Activated CD4-positive, CD25-positive, alpha-beta regulatory T cell treated with anti-CD3 and anti-CD28 coated beads, Interleukin-2, amount 50 U/mL, for 72 hours (primary cell): ENCODE measurements around the gene CCNH.

Source experiments
- DNase-seq: peaks from one replicate; pipeline ENCODE4 v3.0.0; 2021

Gene CCNH

DNA sequence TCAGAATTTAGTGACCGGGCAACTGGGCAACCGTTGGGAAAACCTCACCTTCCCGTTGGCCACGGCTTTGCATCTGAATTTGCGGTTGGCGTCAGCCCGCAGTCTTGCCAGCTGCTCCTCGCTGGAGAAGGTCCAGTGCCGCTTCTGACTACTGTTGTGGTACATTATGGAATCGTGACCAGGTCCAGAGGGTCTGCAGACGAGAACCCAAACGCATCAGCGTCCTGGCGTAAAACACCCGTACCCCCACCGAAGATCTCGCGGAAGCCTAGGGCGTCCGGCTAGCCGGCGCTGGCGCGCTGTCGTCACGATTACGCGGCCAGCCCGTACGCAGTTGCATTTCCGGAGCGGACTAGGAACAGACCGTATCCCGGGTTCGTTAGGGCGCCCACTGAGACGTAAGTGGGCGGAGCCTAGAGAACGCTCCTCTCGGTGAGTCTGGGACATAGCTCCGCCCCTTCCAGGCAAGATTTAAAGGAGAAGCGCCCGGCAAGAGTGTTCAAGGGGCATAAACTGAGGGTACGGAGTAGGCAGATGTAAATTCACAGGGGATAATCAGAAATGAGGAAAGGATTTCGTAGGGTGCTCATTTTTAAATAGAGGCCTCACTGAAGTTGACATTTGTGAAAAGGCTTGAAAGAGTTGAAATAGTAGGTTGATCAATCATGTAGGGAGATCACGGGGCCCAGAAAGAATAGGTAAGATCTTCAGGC, at the start of gene CCNH:
CCNH (minus strand) TSS at position 301 of the 713 bp plus-strand sequence; CDS start at position 165, 136 bp downstream.
- peak; percentile 91 for DNase-seq

DNA sequence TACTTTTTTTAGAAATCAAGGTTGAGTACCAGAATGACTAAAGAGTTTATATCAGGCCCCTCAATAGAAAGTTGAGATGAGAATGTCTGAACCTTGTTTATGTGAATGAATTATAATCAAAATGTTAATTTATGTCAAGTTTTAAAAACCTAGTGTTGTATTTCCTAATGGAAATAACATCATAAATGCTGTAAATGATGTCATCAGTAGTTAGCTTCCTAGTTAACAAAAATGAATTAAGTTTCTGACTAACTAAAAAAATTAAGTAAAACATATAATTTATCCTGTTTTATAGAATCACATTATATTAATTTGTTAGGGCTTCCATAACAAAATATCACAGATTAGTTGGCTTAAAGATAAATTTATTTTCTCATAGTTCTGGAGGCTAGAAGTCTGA, 45.0 kb upstream of the CCNH start:
- DNase-seq, result no peak

DNA sequence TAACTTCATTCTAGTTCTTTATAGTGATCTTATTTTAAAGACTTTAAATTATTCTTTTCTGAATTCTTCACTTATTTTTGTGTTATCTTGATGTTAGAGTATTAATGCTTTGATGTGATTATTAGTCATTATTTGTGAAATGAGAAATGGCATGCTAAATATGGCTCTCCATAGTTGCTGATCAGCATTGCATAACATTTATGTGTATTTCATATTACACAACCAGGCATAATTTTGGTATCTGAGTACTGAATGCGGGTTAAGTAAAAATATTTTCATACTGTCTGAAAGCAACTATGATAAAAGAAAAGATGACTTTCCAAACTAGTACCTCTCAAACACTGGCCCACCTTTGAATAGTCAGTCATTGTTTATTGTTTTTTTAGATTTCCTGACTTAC, 41.1 kb upstream of the CCNH start:
- no peak for DNase-seq

DNA sequence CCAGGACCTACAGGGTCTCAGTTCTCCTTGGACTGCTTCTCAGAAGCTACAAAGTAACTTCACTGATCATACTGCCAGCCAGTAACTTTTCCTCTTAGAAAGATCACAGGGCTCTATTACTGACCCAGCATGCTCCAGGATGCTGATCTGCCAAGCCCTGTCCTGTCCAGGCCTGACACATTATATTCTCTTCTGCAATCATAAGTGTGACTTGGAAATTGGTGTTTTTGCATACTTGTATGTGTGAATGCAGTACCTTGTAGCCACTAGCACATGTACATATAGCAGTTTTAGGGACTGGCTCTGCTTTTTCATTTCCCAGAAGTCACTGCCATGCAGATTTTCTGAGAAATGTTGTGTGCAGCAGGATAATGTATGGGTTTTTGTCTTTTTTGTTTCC, 40.1 kb upstream of the CCNH start:
- DNase-seq, result no peak

DNA sequence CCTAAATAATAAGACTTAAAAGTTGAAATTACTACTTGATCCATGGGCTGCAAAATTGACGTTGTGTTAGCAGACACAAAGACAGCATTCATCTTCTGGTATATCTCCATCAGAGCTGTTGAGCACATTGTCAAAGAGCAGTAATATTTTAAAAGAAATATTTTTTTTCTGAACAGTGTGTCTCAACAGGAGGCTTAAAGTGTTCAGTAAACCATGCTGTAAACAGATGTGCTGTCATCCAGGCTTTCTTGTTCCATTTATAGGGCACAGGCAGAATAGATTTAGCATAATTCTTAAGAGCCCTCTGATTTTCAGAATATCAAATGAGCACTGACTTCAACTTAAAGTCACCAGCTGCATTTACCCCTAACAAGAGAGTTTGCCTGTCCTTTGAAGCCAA, 29.7 kb upstream of the CCNH start:
- DNase-seq, result no peak

DNA sequence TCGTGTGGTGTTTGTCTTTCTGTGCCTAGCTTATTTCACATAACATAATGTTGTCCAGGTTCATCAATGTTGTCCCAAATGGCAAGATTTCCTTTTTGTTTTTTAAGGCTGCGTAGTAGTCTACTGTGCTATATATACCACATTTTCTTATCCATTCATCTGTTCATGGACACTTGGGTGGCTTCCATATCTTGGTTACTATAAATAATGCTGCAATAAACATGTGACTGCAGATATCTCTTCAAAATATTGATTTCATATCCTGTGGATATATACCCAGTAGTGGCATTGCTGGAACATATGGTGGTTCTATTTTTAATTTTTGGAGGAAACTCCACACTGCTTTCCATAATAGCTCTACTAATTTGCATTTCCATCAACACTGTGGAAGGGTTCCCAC, 25.5 kb upstream of the CCNH start:
- DNase-seq, result no peak

DNA sequence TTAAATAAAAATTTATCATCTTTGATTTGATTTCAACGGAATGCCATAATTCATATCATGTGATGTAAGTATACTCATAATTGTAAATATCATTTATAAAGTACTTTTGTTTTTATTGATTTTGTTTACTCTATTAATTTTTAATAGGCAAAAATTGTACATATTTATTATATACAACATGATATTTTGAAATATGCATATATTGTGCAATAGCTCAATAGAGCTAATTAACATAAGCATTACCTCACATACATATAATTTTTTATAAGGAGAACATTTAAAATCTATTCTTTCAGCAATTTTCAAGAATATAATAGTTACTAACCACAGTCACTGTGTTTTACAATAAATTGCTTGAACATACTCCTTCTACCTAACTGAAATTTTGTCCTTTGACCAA, 25.0 kb upstream of the CCNH start:
- DNase-seq, result no peak

DNA sequence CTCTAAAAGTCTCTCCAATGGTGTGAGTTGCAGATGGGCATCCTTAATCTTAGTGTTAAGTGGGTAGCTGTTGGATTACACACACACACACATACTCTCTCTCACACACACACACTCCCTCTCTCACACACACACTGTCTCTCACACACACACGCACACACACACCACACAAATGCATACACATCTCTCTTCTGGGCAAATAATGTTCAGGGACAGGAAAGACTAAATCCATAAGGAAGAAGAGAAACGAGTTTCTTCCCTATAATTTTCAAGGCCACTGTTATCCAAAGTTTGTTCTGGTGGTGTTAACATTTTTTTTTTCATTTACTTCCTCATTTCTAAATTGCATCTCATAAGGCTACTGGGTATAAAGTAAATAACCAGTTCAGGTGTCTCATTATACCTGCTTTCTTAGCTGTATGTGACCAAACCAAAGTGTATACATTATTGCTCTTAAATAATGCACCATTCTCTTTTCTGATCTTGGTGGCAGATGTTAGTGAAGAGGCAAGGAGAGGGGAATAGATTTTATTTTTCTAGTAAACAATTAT, 22.5 kb upstream of the CCNH start:
- DNase-seq, result no peak

DNA sequence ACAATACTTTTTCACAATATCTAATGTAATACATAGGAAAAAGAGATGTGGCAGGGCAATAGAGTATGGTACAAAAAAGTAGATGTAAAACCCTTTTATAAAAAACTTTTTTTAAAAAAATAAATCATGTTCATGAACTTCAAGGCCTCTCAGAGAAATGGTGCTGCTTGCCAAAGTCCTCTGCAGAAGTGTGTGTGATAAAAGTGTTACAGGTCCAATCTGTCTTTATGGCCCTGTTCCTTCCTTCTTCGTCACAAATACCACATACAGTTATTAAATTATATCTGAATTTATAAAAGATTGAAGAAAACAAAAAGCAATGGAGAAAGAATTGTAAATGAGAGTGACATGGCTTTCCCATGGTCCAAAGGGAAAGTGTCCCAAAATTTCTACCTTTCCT, 21.7 kb upstream of the CCNH start:
- no peak for DNase-seq

DNA sequence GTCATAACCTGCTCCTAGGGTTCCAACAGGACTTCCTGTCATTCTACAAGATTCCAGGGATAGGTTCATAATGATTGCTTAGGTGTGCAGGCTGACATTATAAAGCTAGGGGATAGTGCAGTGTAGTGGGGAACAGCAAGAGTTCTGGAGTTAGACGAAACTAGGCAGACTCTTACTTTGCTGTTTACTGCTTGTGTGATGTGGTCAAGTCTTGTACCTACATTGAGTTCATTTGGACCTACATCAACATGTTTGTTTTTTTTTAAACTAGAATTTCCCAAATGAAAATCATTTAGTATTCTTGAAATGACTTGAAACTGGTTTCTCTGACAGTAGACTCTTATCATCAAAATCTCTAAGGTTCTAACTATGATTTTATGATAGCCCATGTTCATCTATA, 21.2 kb upstream of the CCNH start:
- DNase-seq, result no peak

DNA sequence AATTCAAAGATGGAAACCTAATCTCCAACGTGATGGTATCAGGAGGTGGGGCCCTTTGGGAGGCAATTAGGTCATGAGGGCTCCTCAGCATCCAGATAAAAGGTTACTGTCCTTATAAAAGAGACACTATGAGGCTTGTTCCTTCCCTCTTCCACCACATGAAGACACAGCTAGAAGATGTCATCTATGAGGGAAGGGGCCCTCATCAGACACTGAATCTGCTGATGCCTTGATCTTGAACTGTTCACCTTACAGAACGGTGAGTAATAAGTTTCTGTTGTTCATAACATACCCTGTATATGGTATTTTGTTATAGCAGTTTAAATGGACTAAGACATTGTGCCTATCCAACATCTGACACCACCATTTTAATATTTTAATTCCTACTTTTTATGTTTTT, 19.7 kb upstream of the CCNH start:
- no peak for DNase-seq

DNA sequence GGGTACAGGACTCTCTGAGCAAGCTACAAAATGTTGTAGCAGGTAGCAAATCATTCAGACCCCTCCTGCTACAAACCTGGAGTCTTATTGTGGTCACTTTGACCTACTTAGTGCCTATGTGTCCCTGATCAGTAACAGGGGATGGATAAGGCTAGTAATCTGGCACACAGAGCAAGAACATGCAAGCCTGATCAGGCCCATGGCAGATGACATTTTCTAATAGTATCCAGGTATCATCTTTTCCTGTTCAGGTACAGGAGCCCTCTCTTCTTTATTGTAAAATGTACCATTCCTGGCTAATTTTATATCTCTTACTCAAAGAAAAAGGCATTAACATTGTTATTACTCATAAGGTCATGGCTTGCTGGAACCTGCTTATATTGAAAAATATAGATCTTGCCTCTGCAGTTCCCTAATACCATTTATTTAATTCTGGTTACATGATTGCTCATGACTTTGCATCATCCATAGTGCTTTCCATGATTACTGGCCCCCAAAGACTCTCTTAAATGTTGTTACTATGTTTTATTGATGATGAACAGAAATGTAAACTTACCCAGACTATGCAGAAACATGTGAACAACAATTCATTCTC, 18.2 kb upstream of the CCNH start:
- DNase-seq, result no peak

DNA sequence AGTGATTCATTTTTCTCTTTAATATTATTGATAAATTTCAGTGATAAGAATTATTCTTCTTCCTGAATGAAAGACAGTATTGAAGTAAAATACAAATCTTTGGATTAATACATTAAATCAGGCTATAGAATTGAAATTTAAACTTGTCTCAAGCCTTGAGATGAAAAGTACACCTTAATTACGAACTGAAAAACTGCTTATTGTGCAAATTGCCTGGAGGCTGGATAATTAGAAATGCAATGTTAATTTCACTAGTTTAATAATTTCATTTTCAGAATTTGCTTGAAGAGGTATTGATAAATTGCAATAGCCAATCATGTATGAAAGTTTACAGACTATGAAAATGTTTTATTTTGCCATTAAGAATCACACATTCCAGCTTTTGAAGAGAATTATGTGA, 11.0 kb upstream of the CCNH start:
- no peak for DNase-seq

DNA sequence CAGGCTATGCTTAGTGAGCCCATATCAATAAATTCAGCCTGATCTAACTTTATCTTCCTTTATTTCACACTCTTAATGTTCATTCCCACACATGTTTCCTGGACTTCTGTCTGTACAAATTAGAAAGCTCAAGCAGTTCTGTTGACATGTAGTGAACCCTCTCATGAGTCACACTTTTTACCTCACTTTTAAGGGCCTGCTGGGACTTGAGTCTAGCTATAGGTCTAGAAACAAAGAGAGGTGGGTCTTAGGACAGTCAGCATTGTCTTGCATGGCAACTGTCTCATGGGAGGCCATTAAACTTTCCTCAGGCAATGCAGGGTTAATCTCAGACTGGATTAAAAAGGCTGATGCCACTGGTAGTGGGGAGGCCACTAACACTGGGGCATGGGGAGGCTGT, 8.6 kb upstream of the CCNH start:
- no peak for DNase-seq

DNA sequence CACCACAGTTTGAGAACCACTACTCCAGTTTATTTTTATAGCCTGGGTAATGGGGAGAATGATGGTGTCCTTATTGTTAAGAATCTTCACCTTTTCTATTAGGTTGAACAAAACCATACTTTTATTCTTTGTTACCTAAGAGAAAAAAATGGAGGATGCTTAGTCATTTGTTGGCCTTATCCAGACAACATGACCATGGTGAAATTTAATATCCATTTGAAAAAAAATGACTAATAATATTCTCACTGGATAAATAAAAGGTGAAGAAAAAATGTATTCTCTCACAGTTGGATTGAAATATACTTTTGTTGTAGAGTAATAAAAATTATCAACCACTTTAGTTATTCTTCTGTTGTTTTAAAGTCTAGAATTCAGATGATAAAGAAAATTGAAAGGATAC, 5.8 kb upstream of the CCNH start:
- no peak for DNase-seq

DNA sequence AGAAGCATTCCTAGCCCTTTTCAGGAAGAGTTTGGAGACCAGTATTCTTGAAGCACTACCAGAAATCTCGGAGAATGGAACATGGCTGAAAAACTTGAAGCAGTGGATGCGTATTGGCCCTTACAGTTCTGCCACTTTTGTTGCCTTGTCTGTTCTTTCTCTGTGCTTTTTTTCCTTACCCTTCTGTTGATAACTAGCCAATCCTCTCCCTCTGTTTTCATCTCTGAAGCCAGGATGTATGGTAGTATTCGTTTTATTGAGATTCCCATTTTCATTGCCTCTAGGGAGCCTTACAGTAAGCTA, 564 bp upstream of the CCNH start:
- no peak for DNase-seq

DNA sequence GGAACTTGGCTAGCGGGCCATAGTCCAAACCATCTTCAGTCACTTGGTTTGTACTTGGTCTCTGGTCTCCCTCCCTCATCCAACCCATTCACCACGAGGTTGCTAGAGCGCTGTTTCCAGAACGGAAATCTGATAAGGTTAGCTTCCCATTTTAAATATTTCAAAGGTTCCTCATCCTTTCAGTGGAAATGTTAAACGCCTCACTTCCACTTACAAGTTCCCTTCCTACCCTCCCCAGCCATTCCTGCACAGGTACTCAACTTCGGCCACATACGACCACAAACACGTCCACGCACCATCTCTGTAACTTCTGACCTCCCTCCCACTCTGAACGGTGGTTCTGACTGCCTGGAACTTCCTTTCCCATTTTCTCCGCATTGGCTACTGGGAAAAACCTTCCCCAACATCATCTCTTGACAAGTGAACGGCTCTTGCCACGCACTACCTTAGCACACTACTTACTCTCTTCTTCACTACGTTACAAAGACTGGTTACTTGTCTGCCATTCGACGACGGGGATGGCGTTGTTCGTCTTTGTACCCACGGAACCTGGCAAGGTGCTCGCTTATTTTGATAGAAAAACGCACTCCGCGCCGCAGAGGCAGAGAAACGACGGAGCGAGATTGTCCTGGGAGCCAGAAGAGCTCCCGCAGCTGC, 629 bp downstream of the CCNH start:
- DNase-seq, result no peak

DNA sequence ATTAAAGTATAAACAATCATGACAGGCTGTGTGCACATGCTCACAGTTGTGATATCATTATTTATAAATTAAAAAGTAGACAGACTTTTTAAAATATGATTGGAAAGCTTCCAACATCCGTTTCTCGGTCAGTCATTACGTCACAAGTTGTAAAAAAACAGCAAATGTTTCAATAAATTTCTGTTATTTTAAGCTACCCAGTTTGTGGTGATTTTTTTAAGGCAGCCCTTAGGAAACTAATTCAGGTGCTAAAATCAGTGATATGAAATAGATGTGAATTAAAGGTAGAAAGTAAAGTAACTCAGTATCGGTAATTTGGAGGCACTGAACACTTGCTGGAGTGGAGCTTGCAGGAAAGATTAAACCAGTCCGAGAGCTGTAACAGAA, 1.2 kb downstream of the CCNH start:
- no peak for DNase-seq

DNA sequence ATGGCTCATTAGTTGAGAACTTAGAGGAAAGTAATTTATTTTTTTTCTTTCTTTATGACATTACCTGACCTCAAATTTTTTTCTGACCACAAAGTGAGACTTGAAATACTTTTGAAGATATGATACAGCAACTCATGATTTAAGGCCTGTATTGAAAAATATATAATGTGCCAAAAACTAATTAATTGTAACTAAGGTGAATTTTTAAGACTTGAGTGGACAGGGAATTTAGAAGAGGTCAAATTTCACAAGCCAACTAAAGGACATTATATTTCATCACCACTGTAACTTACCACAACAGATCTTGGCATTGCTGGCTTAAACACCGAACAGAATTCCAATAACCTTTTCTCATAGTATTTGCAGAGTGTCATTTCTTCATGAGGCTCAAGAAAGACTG, 1.8 kb downstream of the CCNH start:
- DNase-seq, result no peak

DNA sequence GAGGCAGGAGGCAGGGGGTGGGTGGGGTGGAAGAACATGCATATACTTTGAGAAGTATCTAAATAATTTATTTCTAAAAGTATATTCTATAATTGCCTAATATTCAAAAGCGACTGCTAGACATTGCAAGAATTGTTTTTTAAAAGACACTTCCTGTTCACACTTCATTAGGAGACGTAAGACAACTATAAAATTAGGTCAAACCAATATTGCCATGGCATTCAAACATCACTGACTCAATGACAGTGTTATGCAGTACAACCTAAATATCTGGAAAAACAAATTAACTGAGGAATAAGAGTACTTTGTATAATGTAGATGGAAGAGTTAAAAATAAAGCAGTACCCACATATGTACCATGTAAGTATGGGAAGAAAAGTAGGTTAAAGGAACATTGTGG, 4.5 kb downstream of the CCNH start:
- DNase-seq, result no peak

DNA sequence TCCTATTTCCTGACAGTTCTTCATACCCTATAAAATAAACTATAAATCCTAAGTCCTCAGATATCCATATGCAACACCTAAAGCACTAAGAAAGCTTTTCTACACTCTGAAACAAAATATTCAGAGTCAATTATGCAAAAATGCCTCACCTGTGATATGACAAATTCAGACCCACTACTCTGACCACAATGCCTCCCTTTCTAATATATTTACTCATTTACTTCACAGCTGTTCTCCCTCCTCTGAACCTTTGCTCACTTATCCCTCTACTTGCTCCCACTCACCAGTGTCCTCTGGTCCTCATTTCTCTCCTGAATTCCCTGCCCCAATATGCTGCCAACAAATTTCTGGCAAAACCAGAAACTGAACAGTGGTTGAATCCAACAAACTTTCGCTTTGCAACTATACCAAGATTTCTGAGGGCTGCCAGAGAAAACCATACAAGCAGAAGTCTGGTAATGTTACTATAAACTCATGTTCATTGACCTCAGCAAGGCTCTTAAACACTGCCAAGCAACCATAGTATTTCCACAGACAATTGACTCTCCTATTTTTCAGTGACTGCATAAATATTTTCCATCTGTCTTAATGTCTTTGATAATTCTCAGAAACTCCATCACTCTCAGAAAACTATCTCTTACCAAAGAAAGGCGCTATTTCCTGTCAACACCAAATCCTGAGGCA, 7.1 kb downstream of the CCNH start:
- DNase-seq, result no peak

DNA sequence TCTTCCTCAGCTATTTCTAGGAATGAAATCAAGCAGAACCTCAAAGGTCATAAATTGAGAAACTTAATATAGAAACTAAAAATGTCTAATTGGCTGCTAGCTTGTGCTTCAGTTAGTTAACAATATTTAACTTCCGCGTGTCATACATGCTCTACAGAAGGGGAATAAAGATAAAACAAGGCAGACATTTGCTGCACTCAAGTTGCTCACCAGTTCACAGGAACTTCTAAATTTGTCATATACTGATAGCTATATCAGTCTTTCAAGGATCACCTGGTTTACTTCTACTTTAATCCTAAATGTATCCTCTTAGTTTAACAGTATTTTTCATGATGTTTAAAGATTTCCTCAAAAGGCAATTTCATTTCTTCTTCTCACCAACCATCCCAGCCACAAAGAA, 8.4 kb downstream of the CCNH start:
- no peak for DNase-seq

DNA sequence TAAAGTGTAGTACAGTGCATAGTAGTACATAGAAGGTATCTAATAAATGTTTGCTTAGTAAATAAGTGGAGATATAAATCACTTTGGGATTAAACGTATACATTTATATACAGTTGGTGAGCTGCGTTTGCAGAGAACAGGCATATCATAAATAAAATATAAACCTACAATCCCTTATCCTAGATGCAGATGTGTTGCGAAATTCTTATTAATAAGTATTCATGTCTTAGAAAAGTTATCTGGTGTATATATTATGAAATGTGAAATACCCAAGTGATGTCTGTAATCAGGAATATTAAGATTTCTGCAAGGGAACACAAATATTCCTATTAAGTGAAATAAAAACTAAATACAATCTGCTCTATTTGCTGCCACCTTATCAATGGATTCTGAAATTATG, 8.8 kb downstream of the CCNH start:
- DNase-seq, result no peak

DNA sequence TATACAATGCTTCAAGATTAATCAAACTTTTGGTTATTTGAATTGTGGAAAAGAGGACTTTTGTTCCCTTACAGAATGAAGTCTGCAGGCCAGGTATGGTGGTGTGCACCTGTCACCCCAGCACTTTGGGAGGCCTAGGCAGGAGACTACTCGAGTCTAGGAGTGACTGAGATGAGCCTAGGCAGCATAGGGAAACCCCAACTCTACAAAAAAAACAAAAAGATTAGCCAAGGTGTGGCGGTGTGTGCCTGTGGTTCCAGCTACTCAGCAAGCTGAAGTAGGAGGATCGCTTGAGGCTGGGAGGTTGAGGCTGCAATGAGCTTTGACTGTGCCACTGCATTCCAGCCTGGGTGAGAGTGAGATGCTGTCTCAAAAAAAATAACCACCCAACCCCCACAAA, 9.3 kb downstream of the CCNH start:
- no peak for DNase-seq
